Neural progenitor cell (in vitro differentiated cells): ENCODE data around the gene DOK1. TPM values are rescaled to one million over a fixed set of nuclear protein-coding genes. Genes with fewer than 3 reads are reported as not detected.
"Not testable (repeated sequence)": the region's sequence is repeated elsewhere in the genome, so short reads cannot be mapped to it uniquely, and the experiment has no call there.

ENCODE experiments used
- DNase-seq: peaks from one replicate; pipeline ENCODE4 v3.0.0-alpha.2; 2016; ENCODE audit warnings: low spot score
- H2AFZ ChIP-seq: fragments of 200-600 bp; sonication (generic); replicated peaks from 2 replicates; pipeline ENCODE4 v1.6.1; 2016; ENCODE audit warnings: antibody characterized with exemption
- H3F3A ChIP-seq: fragments of 200-600 bp; sonication (generic); 2 replicates; pipeline ENCODE4 v1.6.1; 2016; ENCODE audit warnings: antibody characterized with exemption, low read depth
- H3K27ac ChIP-seq: fragments of 200-600 bp; sonication (generic); 2 replicates; pipeline ENCODE4 v1.5.1; 2016; ENCODE audit warnings: mild to moderate bottlenecking
- H3K27me3 ChIP-seq: fragments of 200-600 bp; sonication (generic); 2 replicates; pipeline ENCODE4 v1.6.1; 2016; ENCODE audit warnings: mild to moderate bottlenecking, moderate library complexity
- H3K36me3 ChIP-seq: fragments of 200-600 bp; sonication (generic); 2 replicates; pipeline ENCODE4 v1.5.1; 2016
- H3K4me1 ChIP-seq: fragments of 200-600 bp; sonication (generic); 2 replicates; pipeline ENCODE4 v1.6.1; 2016; ENCODE audit warnings: mixed run types
- H3K4me2 ChIP-seq: fragments of 200-600 bp; sonication (generic); 2 replicates; pipeline ENCODE4 v1.6.1; 2016
- H3K4me3 ChIP-seq: fragments of 200-600 bp; sonication (generic); 2 replicates; pipeline ENCODE4 v1.5.1; 2016
- H3K79me2 ChIP-seq: fragments of 200-600 bp; sonication (generic); 2 replicates; pipeline ENCODE4 v1.6.1; 2016; ENCODE audit warnings: low read depth
- H3K9ac ChIP-seq: fragments of 200-600 bp; sonication (generic); 2 replicates; pipeline ENCODE4 v1.6.1; 2016
- H3K9me3 ChIP-seq: fragments of 200-600 bp; sonication (generic); 2 replicates; pipeline ENCODE4 v1.5.1; 2016; ENCODE audit warnings: low read depth
- H4K20me1 ChIP-seq: fragments of 200-600 bp; sonication (generic); 2 replicates; pipeline ENCODE4 v1.6.1; 2016; ENCODE audit warnings: low read depth
- H3K27ac Mint-ChIP-seq: 3 replicates; pipeline ENCODE4 v1.8.0; 2021; ENCODE audit warnings: mixed read lengths
- H3K27me3 Mint-ChIP-seq: 2 replicates; pipeline ENCODE4 v1.8.0; 2022; ENCODE audit warnings: low read depth, mild to moderate bottlenecking, inconsistent platforms, moderate library complexity, mixed read lengths; ENCODE audit not compliant: insufficient read depth
- H3K36me3 Mint-ChIP-seq: 3 replicates; pipeline ENCODE4 v1.8.0; 2021; ENCODE audit warnings: mixed read lengths
- H3K4me1 Mint-ChIP-seq: 3 replicates; pipeline ENCODE4 v1.8.0; 2021; ENCODE audit warnings: mixed read lengths
- H3K4me3 Mint-ChIP-seq: 3 replicates; pipeline ENCODE4 v1.8.0; 2021; ENCODE audit warnings: mild to moderate bottlenecking, moderate library complexity, mixed read lengths
- H3K9me3 Mint-ChIP-seq: 3 replicates; pipeline ENCODE4 v1.8.0; 2020; ENCODE audit warnings: mixed read lengths
- CTCF ChIP-seq: fragments of 200-600 bp; sonication (generic); IDR thresholded peaks from 2 replicates; pipeline ENCODE4 v1.5.1; 2017; ENCODE audit warnings: antibody characterized with exemption, mild to moderate bottlenecking
- EZH2 ChIP-seq: fragments of 200-600 bp; sonication (generic); IDR thresholded peaks from 2 replicates; pipeline ENCODE4 v1.6.1; 2017; ENCODE audit warnings: antibody characterized with exemption, mild to moderate bottlenecking, moderate library complexity
- EZH2phosphoT487 ChIP-seq: fragments of 200-600 bp; sonication (generic); IDR thresholded peaks from 2 replicates; pipeline ENCODE4 v1.6.1; 2017; ENCODE audit warnings: antibody characterized with exemption
- total RNA-seq: library from RNA; depleted of rRNA; stranded (reverse); fragments of >200 nt; gene quantifications from 2 replicates; pipeline ENCODE4 v1.2.3, GENCODE V29; 2015; ENCODE audit warnings: low replicate concordance

DOK1 gene
- total RNA-seq, 1 donor from 2014 or later = 3.4 TPM

GRCh38 chr2:74560591-74560990 is 6.1 kb downstream of the DOK1 start:
- no peak for DNase-seq
- H3K36me3 Mint-ChIP-seq = no peaks in the 10 kb centered on the region
- no peak overlapping the region for H2AFZ ChIP-seq

GRCh38 chr2:74561022-74561421 is 6.5 kb downstream of the DOK1 start:
- not testable (repeated sequence) for H3K9me3 ChIP-seq, H3K27ac Mint-ChIP-seq, H3K4me2 ChIP-seq, H3K36me3 ChIP-seq, H3K4me1 ChIP-seq, H2AFZ ChIP-seq, H3K4me3 Mint-ChIP-seq, H3K4me3 ChIP-seq, H3K36me3 Mint-ChIP-seq, H3K9me3 Mint-ChIP-seq, H3K79me2 ChIP-seq, H3K4me1 Mint-ChIP-seq, H3K27ac ChIP-seq, DNase-seq, H3K9ac ChIP-seq, H4K20me1 ChIP-seq, H3F3A ChIP-seq
- H3K27me3 ChIP-seq = peaks cover 40% of the 10 kb centered on the region
- H3K27me3 Mint-ChIP-seq = peaks cover 29% of the 10 kb centered on the region

More at GRCh38 chr2:74560591-74560990, 6.1 kb downstream of the DOK1 start:
- Mint-ChIP-seq H3K27me3 (peaks cover 30% of the 10 kb centered on the region), H3K4me1 (peaks cover 2% of the 10 kb centered on the region), H3K27ac (no peak overlapping the region), H3K4me3 (no peak overlapping the region), H3K9me3 (no peaks in the 10 kb centered on the region)
- peaks cover under 1% of the 10 kb centered on the region for H3K4me1 ChIP-seq
- peaks cover 42% of the 10 kb centered on the region for H3K27me3 ChIP-seq
- H4K20me1 ChIP-seq = peaks cover 7% of the 10 kb centered on the region
- no peak overlapping the region for H3K4me2 ChIP-seq
- no peak overlapping the region for H3K9ac ChIP-seq
- H3K27ac ChIP-seq = no peak overlapping the region
- H3K4me3 ChIP-seq = no peak overlapping the region
- TF ChIP-seq EZH2phosphoT487 = no peak
- TF ChIP-seq EZH2 = no peak
- no peak for TF ChIP-seq CTCF
- H3K36me3 ChIP-seq = no peaks in the 10 kb centered on the region
- H3K9me3 ChIP-seq = no peaks in the 10 kb centered on the region
- H3K79me2 ChIP-seq = no peaks in the 10 kb centered on the region
- H3F3A ChIP-seq = peaks cover 4% of the 10 kb centered on the region

GRCh38 chr2:74562126-74562775 is 7.7 kb downstream of the DOK1 start:
- Histone ChIP-seq H3K27ac (no peak overlapping the region), H3K27me3 (peaks cover 46% of the 10 kb centered on the region), H4K20me1 (no peaks in the 10 kb centered on the region), H2AFZ (no peak overlapping the region), H3K4me1 (no peaks in the 10 kb centered on the region), H3K4me3 (no peak overlapping the region), H3K4me2 (no peak overlapping the region), H3K9me3 (no peaks in the 10 kb centered on the region), H3K36me3 (no peaks in the 10 kb centered on the region), H3K9ac (no peak overlapping the region), H3K79me2 (no peaks in the 10 kb centered on the region), H3F3A (peaks cover 4% of the 10 kb centered on the region)
- no peak for DNase-seq
- TF ChIP-seq CTCF = no peak
- TF ChIP-seq EZH2 = no peak
- TF ChIP-seq EZH2phosphoT487 = no peak
- no peak overlapping the region for H3K4me3 Mint-ChIP-seq
- H3K36me3 Mint-ChIP-seq = no peaks in the 10 kb centered on the region
- H3K4me1 Mint-ChIP-seq = peaks cover 2% of the 10 kb centered on the region
- peaks cover 24% of the 10 kb centered on the region for H3K27me3 Mint-ChIP-seq
- H3K9me3 Mint-ChIP-seq = no peaks in the 10 kb centered on the region
- no peak overlapping the region for H3K27ac Mint-ChIP-seq

GRCh38 chr2:74564222-74564621 is 9.7 kb downstream of the DOK1 start:
- Histone ChIP-seq H3K27me3 (peaks cover 51% of the 10 kb centered on the region), H3K4me1 (no peaks in the 10 kb centered on the region), H3K36me3 (no peaks in the 10 kb centered on the region), H3K4me2 (no peak overlapping the region), H3K4me3 (no peak overlapping the region), H3F3A (no peaks in the 10 kb centered on the region), H2AFZ (no peak overlapping the region), H3K79me2 (no peaks in the 10 kb centered on the region), H3K9me3 (no peaks in the 10 kb centered on the region), H3K27ac (no peak overlapping the region), H4K20me1 (no peaks in the 10 kb centered on the region), H3K9ac (no peak overlapping the region)
- no peak for DNase-seq
- H3K27ac Mint-ChIP-seq = peak overlapping the region; percentile 55
- H3K4me3 Mint-ChIP-seq = no peak overlapping the region
- H3K9me3 Mint-ChIP-seq = no peaks in the 10 kb centered on the region
- peaks cover 2% of the 10 kb centered on the region for H3K4me1 Mint-ChIP-seq
- no peaks in the 10 kb centered on the region for H3K36me3 Mint-ChIP-seq
- TF ChIP-seq CTCF (no peak), EZH2 (no peak), EZH2phosphoT487 (no peak)
- H3K27me3 Mint-ChIP-seq = peaks cover 12% of the 10 kb centered on the region
